ENCODE measurements around the gene NWD2. TPM values are rescaled to one million over a fixed set of nuclear protein-coding genes. Genes with fewer than 3 reads are reported as not detected.

NWD2 gene
- total RNA-seq, 4 donors from 2014 or later: 0.22 TPM; not detected in 3

GRCh38 chr4:37219990-37220389 lies 24.6 kb upstream of the NWD2 start:
- Histone ChIP-seq H3K4me1 (no peaks in the 10 kb centered on the region), H3K36me3 (no peaks in the 10 kb centered on the region), H3K27me3 (no peaks in the 10 kb centered on the region), H3K27ac (no peak overlapping the region), H3K4me3 (no peak overlapping the region), H3K9me3 (no peaks in the 10 kb centered on the region)
- DNase-seq: no peak
- intact Hi-C loops (cut with DNase I): no loop called here
- TF ChIP-seq CTCF (IDR thresholded peaks at IDR 0.05) (no peak), POLR2A (IDR thresholded peaks at IDR 0.05) (no peak)
- 47 to 52% methylated on average over 2 of the region's 2 CpGs for WGBS, 2 donors

GRCh38 chr4:37220685-37221084 lies 23.9 kb upstream of the NWD2 start:
- H3K9me3 ChIP-seq: no peaks in the 10 kb centered on the region
- intact Hi-C loops (cut with DNase I): no loop called here
- no peaks in the 10 kb centered on the region for H3K27me3 ChIP-seq
- TF ChIP-seq CTCF (IDR thresholded peaks at IDR 0.05): no peak
- TF ChIP-seq POLR2A (IDR thresholded peaks at IDR 0.05): no peak
- DNase-seq: no peak
- 64 to 75% methylated on average over 3 of the region's 3 CpGs for WGBS, 2 donors
- no peak overlapping the region for H3K27ac ChIP-seq
- no peaks in the 10 kb centered on the region for H3K36me3 ChIP-seq
- no peaks in the 10 kb centered on the region for H3K4me1 ChIP-seq
- H3K4me3 ChIP-seq: no peak overlapping the region

GRCh38 chr4:37223732-37224131 lies 20.8 kb upstream of the NWD2 start:
- TF ChIP-seq CTCF (IDR thresholded peaks at IDR 0.05) (no peak), POLR2A (IDR thresholded peaks at IDR 0.05) (no peak)
- no peak for DNase-seq
- 42 to 50% methylated on average over 1 of the region's 1 CpG for WGBS, 2 donors
- Histone ChIP-seq H3K27ac (no peak overlapping the region), H3K4me1 (no peaks in the 10 kb centered on the region), H3K36me3 (no peaks in the 10 kb centered on the region), H3K4me3 (no peak overlapping the region), H3K27me3 (no peaks in the 10 kb centered on the region), H3K9me3 (no peaks in the 10 kb centered on the region)
- intact Hi-C loops (cut with DNase I): no loop called here

GRCh38 chr4:37224854-37225253 lies 19.7 kb upstream of the NWD2 start:
- Histone ChIP-seq H3K36me3 (no peaks in the 10 kb centered on the region), H3K27ac (no peak overlapping the region), H3K27me3 (no peaks in the 10 kb centered on the region), H3K9me3 (no peaks in the 10 kb centered on the region), H3K4me1 (no peaks in the 10 kb centered on the region), H3K4me3 (no peak overlapping the region)
- no peak for DNase-seq
- 78 to 90% methylated on average over 4 of the region's 4 CpGs for WGBS, 2 donors
- intact Hi-C loops (cut with DNase I): no loop called here
- TF ChIP-seq POLR2A (IDR thresholded peaks at IDR 0.05): no peak
- TF ChIP-seq CTCF (IDR thresholded peaks at IDR 0.05): no peak

- Histone ChIP-seq H3K4me3 (no peak overlapping the region), H3K27me3 (no peaks in the 10 kb centered on the region), H3K27ac (no peak overlapping the region), H3K4me1 (no peaks in the 10 kb centered on the region), H3K36me3 (no peaks in the 10 kb centered on the region), H3K9me3 (no peaks in the 10 kb centered on the region)
- DNase-seq: no peak
- TF ChIP-seq CTCF (IDR thresholded peaks at IDR 0.05) (no peak), POLR2A (IDR thresholded peaks at IDR 0.05) (no peak)
- intact Hi-C loops (cut with DNase I): no loop called here
- WGBS, 2 donors: 22 to 57% methylated on average over 2 of the region's 2 CpGs
Measured at GRCh38 chr4:37225778-37226177, 18.8 kb upstream of the NWD2 start.
